ENCODE data around the gene RWDD4. TPM values are rescaled to one million over a fixed set of nuclear protein-coding genes. Genes with fewer than 3 reads are reported as not detected.

RWDD4 gene
- total and polyA plus RNA-seq, 4 donors = 17.1 to 31.7 (median 18.8) TPM

- no peak overlapping the region for H3K27ac ChIP-seq (ENCODE audit: low read depth in 1 of 2, low read length in 2 of 2)
- H3K9me3 ChIP-seq (ENCODE audit: control insufficient read depth, low read length) = no peaks in the 10 kb centered on the region
- DNase-seq (no peak), ATAC-seq (ENCODE audit: low FRiP score) (no peak)
- intact Hi-C loops (cut with DNase I) = no loop called here
- H3K36me3 ChIP-seq (ENCODE audit: control insufficient read depth in 1 of 2, insufficient read depth in 2 of 2, low read length in 1 of 2) = peaks cover 0 to 2% of the 10 kb centered on the region in 2 donors
- H3K4me3 ChIP-seq (ENCODE audit: low read length in 2 of 2) = no peak overlapping the region
- H3K4me1 ChIP-seq (ENCODE audit: control insufficient read depth in 1 of 2, insufficient read depth in 2 of 2, low read length in 2 of 2) = no peaks in the 10 kb centered on the region
- 89 to 91% methylated on average over 4 of the region's 4 CpGs for WGBS, 2 donors
- H3K27me3 ChIP-seq (ENCODE audit: control insufficient read depth in 1 of 2, insufficient read depth in 2 of 2, low read length in 1 of 2) = no peaks in the 10 kb centered on the region
These were observed 22.1 kb upstream of the RWDD4 start for GRCh38 chr4:183681119-183681518.

- H3K4me1 ChIP-seq (ENCODE audit: control insufficient read depth in 1 of 2, insufficient read depth in 2 of 2, low read length in 2 of 2) = no peaks in the 10 kb centered on the region
- no peak for ATAC-seq (ENCODE audit: low FRiP score)
- no peaks in the 10 kb centered on the region for H3K9me3 ChIP-seq (ENCODE audit: control insufficient read depth, low read length)
- H3K27me3 ChIP-seq (ENCODE audit: control insufficient read depth in 1 of 2, insufficient read depth in 2 of 2, low read length in 1 of 2) = no peaks in the 10 kb centered on the region
- intact Hi-C loops (cut with DNase I) = no loop called here
- no peak overlapping the region for H3K27ac ChIP-seq (ENCODE audit: low read depth in 1 of 2, low read length in 2 of 2)
- DNase-seq = no peak
- H3K36me3 ChIP-seq (ENCODE audit: control insufficient read depth in 1 of 2, insufficient read depth in 2 of 2, low read length in 1 of 2) = peaks cover 0 to 2% of the 10 kb centered on the region in 2 donors
- H3K4me3 ChIP-seq (ENCODE audit: low read length in 2 of 2) = no peak overlapping the region
- 90 to 96% methylated on average over 4 of the region's 4 CpGs for WGBS, 2 donors
These were observed 16.6 kb upstream of the RWDD4 start for GRCh38 chr4:183675625-183676024.

- H3K4me1 ChIP-seq (ENCODE audit: control insufficient read depth in 1 of 2, insufficient read depth in 2 of 2, low read length in 2 of 2) = no peaks in the 10 kb centered on the region
- peaks cover 0 to 2% of the 10 kb centered on the region in 2 donors for H3K36me3 ChIP-seq (ENCODE audit: control insufficient read depth in 1 of 2, insufficient read depth in 2 of 2, low read length in 1 of 2)
- no peaks in the 10 kb centered on the region for H3K9me3 ChIP-seq (ENCODE audit: control insufficient read depth, low read length)
- H3K4me3 ChIP-seq (ENCODE audit: low read length in 2 of 2) = no peak overlapping the region
- intact Hi-C loops (cut with DNase I) = no loop called here
- no peaks in the 10 kb centered on the region for H3K27me3 ChIP-seq (ENCODE audit: control insufficient read depth in 1 of 2, insufficient read depth in 2 of 2, low read length in 1 of 2)
- no peak overlapping the region for H3K27ac ChIP-seq (ENCODE audit: low read depth in 1 of 2, low read length in 2 of 2)
- WGBS, 2 donors = 77 to 85% methylated on average over 3 of the region's 3 CpGs
- no peak for DNase-seq
- no peak for ATAC-seq (ENCODE audit: low FRiP score)
These were observed 15.2 kb upstream of the RWDD4 start for GRCh38 chr4:183674153-183674552.

- H3K36me3 ChIP-seq (ENCODE audit: control insufficient read depth in 1 of 2, insufficient read depth in 2 of 2, low read length in 1 of 2) = no peaks in the 10 kb centered on the region
- no peak overlapping the region for H3K4me3 ChIP-seq (ENCODE audit: low read length in 2 of 2)
- no peak overlapping the region for H3K27ac ChIP-seq (ENCODE audit: low read depth in 1 of 2, low read length in 2 of 2)
- 90 to 91% methylated on average over 12 of the region's 12 CpGs for WGBS, 2 donors
- no peaks in the 10 kb centered on the region for H3K9me3 ChIP-seq (ENCODE audit: control insufficient read depth, low read length)
- no peak for ATAC-seq (ENCODE audit: low FRiP score)
- DNase-seq = no peak
- no peaks in the 10 kb centered on the region for H3K4me1 ChIP-seq (ENCODE audit: control insufficient read depth in 1 of 2, insufficient read depth in 2 of 2, low read length in 2 of 2)
- H3K27me3 ChIP-seq (ENCODE audit: control insufficient read depth in 1 of 2, insufficient read depth in 2 of 2, low read length in 1 of 2) = no peaks in the 10 kb centered on the region
- intact Hi-C loops (cut with DNase I) = no loop called here
These were observed 12.1 kb upstream of the RWDD4 start for GRCh38 chr4:183670960-183671555.

GRCh38 chr4:183670251-183670650 lies 11.3 kb upstream of the RWDD4 start:
- WGBS, 2 donors = 71 to 74% methylated on average over 3 of the region's 3 CpGs
- Histone ChIP-seq H3K4me1 (ENCODE audit: control insufficient read depth in 1 of 2, insufficient read depth in 2 of 2, low read length in 2 of 2) (no peaks in the 10 kb centered on the region), H3K9me3 (ENCODE audit: control insufficient read depth, low read length) (no peaks in the 10 kb centered on the region), H3K4me3 (ENCODE audit: low read length in 2 of 2) (no peak overlapping the region), H3K27ac (ENCODE audit: low read depth in 1 of 2, low read length in 2 of 2) (no peak overlapping the region), H3K36me3 (ENCODE audit: control insufficient read depth in 1 of 2, insufficient read depth in 2 of 2, low read length in 1 of 2) (no peaks in the 10 kb centered on the region), H3K27me3 (ENCODE audit: control insufficient read depth in 1 of 2, insufficient read depth in 2 of 2, low read length in 1 of 2) (no peaks in the 10 kb centered on the region)
- intact Hi-C loops (cut with DNase I) = no loop called here
- DNase-seq = no peak
- no peak for ATAC-seq (ENCODE audit: low FRiP score)

GRCh38 chr4:183666088-183666487 lies 7.1 kb upstream of the RWDD4 start:
- ATAC-seq (ENCODE audit: low FRiP score) = no peak
- H3K4me1 ChIP-seq (ENCODE audit: control insufficient read depth in 1 of 2, insufficient read depth in 2 of 2, low read length in 2 of 2) = no peaks in the 10 kb centered on the region
- intact Hi-C loops (cut with DNase I) = no loop called here

GRCh38 chr4:183659872-183660242 lies 872 bp upstream of the RWDD4 start:
- no peaks in the 10 kb centered on the region for H3K9me3 ChIP-seq (ENCODE audit: control insufficient read depth, low read length)
- WGBS, 2 donors = 2 to 5% methylated on average over 10 of the region's 10 CpGs

More at GRCh38 chr4:183666088-183666487, 7.1 kb upstream of the RWDD4 start:
- Histone ChIP-seq H3K36me3 (ENCODE audit: control insufficient read depth in 1 of 2, insufficient read depth in 2 of 2, low read length in 1 of 2) (no peaks in the 10 kb centered on the region), H3K9me3 (ENCODE audit: control insufficient read depth, low read length) (no peaks in the 10 kb centered on the region), H3K27ac (ENCODE audit: low read depth in 1 of 2, low read length in 2 of 2) (no peak overlapping the region), H3K4me3 (ENCODE audit: low read length in 2 of 2) (no peak overlapping the region), H3K27me3 (ENCODE audit: control insufficient read depth in 1 of 2, insufficient read depth in 2 of 2, low read length in 1 of 2) (no peaks in the 10 kb centered on the region)
- DNase-seq = no peak
- 95 to 100% methylated on average over 1 of the region's 1 CpG for WGBS, 2 donors

GRCh38 chr4:183658362-183659028 lies 490 bp downstream of the RWDD4 start:
- peaks cover 0 to 6% of the 10 kb centered on the region in 2 donors for H3K4me1 ChIP-seq (ENCODE audit: control insufficient read depth in 1 of 2, insufficient read depth in 2 of 2, low read length in 2 of 2)
- no peaks in the 10 kb centered on the region for H3K9me3 ChIP-seq (ENCODE audit: control insufficient read depth, low read length)
- peaks cover 0 to 3% of the 10 kb centered on the region in 2 donors for H3K36me3 ChIP-seq (ENCODE audit: control insufficient read depth in 1 of 2, insufficient read depth in 2 of 2, low read length in 1 of 2)
- intact Hi-C loops (cut with DNase I) = loop anchor here (1.0 to 10.0 kb wide), 5 partner anchors 152 to 446 kb away; no protein-coding TSS in a partner anchor
- 0 to 1% methylated on average over 30 to 38 of the region's 39 CpGs for WGBS, 2 donors
- no peaks in the 10 kb centered on the region for H3K27me3 ChIP-seq (ENCODE audit: control insufficient read depth in 1 of 2, insufficient read depth in 2 of 2, low read length in 1 of 2)
- H3K4me3 ChIP-seq (ENCODE audit: low read length in 2 of 2) = peak overlapping the region; percentile 97
- ATAC-seq (ENCODE audit: low FRiP score) = peak; percentile 65
- H3K27ac ChIP-seq (ENCODE audit: low read depth in 1 of 2, low read length in 2 of 2) = peak overlapping the region in 1 of 2 donors; percentile 75
- DNase-seq = peak; percentile 52 to 80

More at GRCh38 chr4:183659872-183660242, 872 bp upstream of the RWDD4 start:
- ATAC-seq (ENCODE audit: low FRiP score) (no peak), DNase-seq (no peak)
- Histone ChIP-seq H3K36me3 (ENCODE audit: control insufficient read depth in 1 of 2, insufficient read depth in 2 of 2, low read length in 1 of 2) (no peaks in the 10 kb centered on the region), H3K27me3 (ENCODE audit: control insufficient read depth in 1 of 2, insufficient read depth in 2 of 2, low read length in 1 of 2) (no peaks in the 10 kb centered on the region), H3K4me1 (ENCODE audit: control insufficient read depth in 1 of 2, insufficient read depth in 2 of 2, low read length in 2 of 2) (peaks cover 0 to 6% of the 10 kb centered on the region in 2 donors), H3K4me3 (ENCODE audit: low read length in 2 of 2) (peak overlapping the region; percentile 85 to 97), H3K27ac (ENCODE audit: low read depth in 1 of 2, low read length in 2 of 2) (peak overlapping the region in 1 of 2 donors; percentile 92)
- intact Hi-C loops (cut with DNase I) = loop anchor here (1.0 to 10.0 kb wide), 5 partner anchors 153 to 448 kb away; no protein-coding TSS in a partner anchor

GRCh38 chr4:183657564-183657963 lies 1.4 kb downstream of the RWDD4 start:
- H3K27ac ChIP-seq (ENCODE audit: low read depth in 1 of 2, low read length in 2 of 2) = no peak overlapping the region
- 63 to 75% methylated on average over 3 of the region's 3 CpGs for WGBS, 2 donors
- intact Hi-C loops (cut with DNase I) = loop anchor here (5.0 to 10.0 kb wide), 3 partner anchors 183 to 445 kb away; no protein-coding TSS in a partner anchor

More at GRCh38 chr4:183657564-183657963, 1.4 kb downstream of the RWDD4 start:
- H3K4me1 ChIP-seq (ENCODE audit: control insufficient read depth in 1 of 2, insufficient read depth in 2 of 2, low read length in 2 of 2) = peaks cover 0 to 6% of the 10 kb centered on the region in 2 donors
- no peaks in the 10 kb centered on the region for H3K27me3 ChIP-seq (ENCODE audit: control insufficient read depth in 1 of 2, insufficient read depth in 2 of 2, low read length in 1 of 2)
- H3K4me3 ChIP-seq (ENCODE audit: low read length in 2 of 2) = peak overlapping the region in 1 of 2 donors; percentile 97
- H3K9me3 ChIP-seq (ENCODE audit: control insufficient read depth, low read length) = no peaks in the 10 kb centered on the region
- peaks cover 0 to 3% of the 10 kb centered on the region in 2 donors for H3K36me3 ChIP-seq (ENCODE audit: control insufficient read depth in 1 of 2, insufficient read depth in 2 of 2, low read length in 1 of 2)
- DNase-seq = no peak
- no peak for ATAC-seq (ENCODE audit: low FRiP score)

Measured in aorta (tissue), 5 donors.